Body of pancreas (tissue), 4 donors: ENCODE data around the gene TMEM8B. TPM values are rescaled to one million over a fixed set of nuclear protein-coding genes. Genes with fewer than 3 reads are reported as not detected.
A peak's percentile ranks its signal among the peaks of the same experiment; 100 is the strongest.

ENCODE experiments used
- ATAC-seq: fragments of 150-250 bp; one replicate; pipeline ENCODE4 v1.9.1; 2016
- DNase-seq, 4 donors: peaks; one replicate each; pipeline ENCODE4 v3.0.0-alpha.2; 2019
- H3K27ac ChIP-seq, 4 donors: fragments of 200-600 bp; sonication (generic); 1 replicate in 3 of 4; 2 replicates in 1 of 4; pipeline versions ENCODE4 v1.5.1 to v1.6.1; 2016 to 2019; ENCODE audit warnings: mild to moderate bottlenecking in 1 of 4, mixed read lengths in 1 of 4, moderate library complexity in 1 of 4
- H3K27me3 ChIP-seq, 2 donors: fragments of 200-600 bp; sonication (generic); one replicate each; pipeline ENCODE4 v1.6.0; 2016; ENCODE audit warnings: mild to moderate bottlenecking in 1 of 2
- H3K36me3 ChIP-seq, 2 donors: fragments of 200-600 bp; sonication (generic); replicated peaks in 1 of 2; 2 replicates each; pipeline ENCODE4 v1.5.1; 2016; ENCODE audit warnings: low read depth in 2 of 2; ENCODE audit not compliant: insufficient read depth in 1 of 2
- H3K4me1 ChIP-seq: fragments of 200-600 bp; sonication (generic); one replicate; pipeline ENCODE4 v1.6.0; 2016
- H3K4me3 ChIP-seq, 2 donors: fragments of 200-600 bp; sonication (generic); 1 replicate in 1 of 2; 2 replicates in 1 of 2; pipeline ENCODE4 v1.5.1; 2016 to 2019
- H3K9me3 ChIP-seq, 3 donors: fragments of 200-600 bp; sonication (generic); 1 replicate in 2 of 3; 2 replicates in 1 of 3; pipeline ENCODE4 v1.5.1; 2016
- POLR2A ChIP-seq, 3 donors: fragments of 450-650 bp; IDR thresholded peaks; one replicate each; pipeline ENCODE4 v1.6.1; 2016; ENCODE audit warnings: antibody characterized with exemption in 3 of 3, mild to moderate bottlenecking in 2 of 3
- WGBS, 2 donors: methylation state at CpG; one replicate each; pipeline ENCODE4 v1.1.5; 2017; 5-methylcytosine and 5-hydroxymethylcytosine counted together
- intact Hi-C: fragments of 100-400 bp; cut with DNase I; formaldehyde crosslinking; loops from one replicate; pipeline ENCODE4 v1.15.1; 2023
- total RNA-seq, 2 donors: library from RNA; depleted of rRNA; stranded (reverse); fragments of >200 nt; gene quantifications; one replicate each; pipeline ENCODE4 v1.1.0, GENCODE V29; 2016
- TF ChIP-seq, protein P1 (sequence below), 7 experiments: fragments of 450-650 bp in 4 of 7; fragments of 200-600 bp in 3 of 7; sonication (generic) in 3 of 7; IDR thresholded peaks; one replicate each; pipeline ENCODE4 v1.5.1; 2016 to 2019; ENCODE audit warnings: antibody characterized with exemption in 7 of 7

Gene TMEM8B
- total RNA-seq, 2 donors from 2014 or later, result 7.3 to 7.9 TPM

DNA sequence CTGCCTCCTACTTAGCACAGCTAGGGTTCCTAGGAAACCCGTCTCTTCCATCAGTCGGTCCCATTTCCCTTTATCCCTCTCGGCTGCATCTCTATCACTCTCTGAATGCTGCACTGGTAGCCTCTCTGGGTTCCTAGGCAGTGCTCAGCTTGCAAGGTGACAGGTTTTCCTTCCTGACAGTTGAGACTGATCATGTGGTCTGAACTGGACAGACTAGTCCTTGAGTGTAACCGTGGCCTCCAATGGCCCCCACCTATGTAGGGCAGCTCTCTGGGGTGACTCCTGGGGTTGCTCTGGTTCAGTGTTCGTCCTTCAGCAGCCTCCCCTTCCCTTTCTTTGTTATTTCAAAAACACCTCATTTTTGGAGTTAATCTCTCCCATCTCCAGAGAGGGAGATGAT lies 3.8 kb downstream of the TMEM8B start:
- intact Hi-C loops, result no loop called here
- ATAC-seq (no peak), DNase-seq (peak in 3 of 4 donors; percentile 30 to 56 (median 54))
- TF ChIP-seq, protein P1, sequence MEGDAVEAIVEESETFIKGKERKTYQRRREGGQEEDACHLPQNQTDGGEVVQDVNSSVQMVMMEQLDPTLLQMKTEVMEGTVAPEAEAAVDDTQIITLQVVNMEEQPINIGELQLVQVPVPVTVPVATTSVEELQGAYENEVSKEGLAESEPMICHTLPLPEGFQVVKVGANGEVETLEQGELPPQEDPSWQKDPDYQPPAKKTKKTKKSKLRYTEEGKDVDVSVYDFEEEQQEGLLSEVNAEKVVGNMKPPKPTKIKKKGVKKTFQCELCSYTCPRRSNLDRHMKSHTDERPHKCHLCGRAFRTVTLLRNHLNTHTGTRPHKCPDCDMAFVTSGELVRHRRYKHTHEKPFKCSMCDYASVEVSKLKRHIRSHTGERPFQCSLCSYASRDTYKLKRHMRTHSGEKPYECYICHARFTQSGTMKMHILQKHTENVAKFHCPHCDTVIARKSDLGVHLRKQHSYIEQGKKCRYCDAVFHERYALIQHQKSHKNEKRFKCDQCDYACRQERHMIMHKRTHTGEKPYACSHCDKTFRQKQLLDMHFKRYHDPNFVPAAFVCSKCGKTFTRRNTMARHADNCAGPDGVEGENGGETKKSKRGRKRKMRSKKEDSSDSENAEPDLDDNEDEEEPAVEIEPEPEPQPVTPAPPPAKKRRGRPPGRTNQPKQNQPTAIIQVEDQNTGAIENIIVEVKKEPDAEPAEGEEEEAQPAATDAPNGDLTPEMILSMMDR (IDR thresholded peaks at IDR 0.05), result no peak
- TF ChIP-seq POLR2A (IDR thresholded peaks at IDR 0.05), result no peak
- H3K4me1 ChIP-seq, result peaks cover 57% of the 10 kb centered on the region
- 47 to 49% methylated on average over 5 of the region's 5 CpGs for WGBS, 2 donors
- no peaks in the 10 kb centered on the region for H3K36me3 ChIP-seq
- no peaks in the 10 kb centered on the region for H3K27me3 ChIP-seq
- no peak overlapping the region for H3K4me3 ChIP-seq
- H3K9me3 ChIP-seq, result no peaks in the 10 kb centered on the region
- H3K27ac ChIP-seq, result peak overlapping the region; percentile 84 to 90 (median 85)

DNA sequence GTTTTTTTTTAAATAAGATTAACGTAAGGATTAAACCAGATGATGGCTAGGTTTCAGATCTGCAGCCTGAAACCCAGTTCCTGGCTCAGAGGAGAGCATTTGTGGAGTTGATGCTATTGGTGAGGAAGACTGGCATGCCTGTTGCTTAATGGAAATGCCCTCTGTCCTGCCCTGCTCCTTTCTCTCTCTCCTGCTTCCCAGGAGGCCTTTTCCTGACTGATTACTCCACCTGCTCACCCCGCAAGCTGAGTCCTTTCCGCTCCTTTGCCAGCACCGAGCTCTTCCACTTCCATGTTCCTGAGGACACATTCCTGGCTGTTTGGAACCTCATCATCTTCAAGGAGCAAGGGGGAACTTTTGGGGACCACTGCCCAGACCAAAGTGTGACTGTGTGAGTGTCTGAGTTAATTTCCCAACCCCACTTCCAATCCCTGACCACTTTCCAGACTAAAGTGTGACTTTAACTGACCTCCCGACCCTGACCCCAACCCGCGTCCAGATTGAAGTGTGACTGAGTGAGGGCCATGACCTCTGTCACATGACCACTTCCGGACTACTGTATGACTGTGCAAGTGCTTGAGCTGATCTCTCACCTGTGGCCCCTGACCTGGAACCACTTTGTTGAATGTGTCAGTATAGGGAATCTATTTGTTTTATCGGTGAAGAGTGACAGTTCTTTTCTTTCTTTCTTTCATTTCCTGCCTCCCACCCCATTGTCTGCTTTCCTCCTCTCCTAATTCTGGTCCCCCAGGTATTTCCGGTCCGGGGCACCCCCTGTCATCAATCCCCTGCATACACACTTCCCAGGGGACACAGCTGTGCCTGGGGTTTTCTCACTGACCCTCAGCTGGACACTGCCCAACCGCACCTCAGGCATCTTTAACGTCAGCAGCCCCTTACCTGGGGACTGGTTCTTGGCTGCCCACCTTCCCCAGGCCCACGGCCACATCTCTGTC lies 5.5 kb downstream of the TMEM8B start:
- TF ChIP-seq, protein P1 (IDR thresholded peaks at IDR 0.05), result no peak
- TF ChIP-seq POLR2A (IDR thresholded peaks at IDR 0.05), result no peak
- peak overlapping the region; percentile 84 to 90 (median 85) for H3K27ac ChIP-seq
- intact Hi-C loops, result no loop called here

DNA sequence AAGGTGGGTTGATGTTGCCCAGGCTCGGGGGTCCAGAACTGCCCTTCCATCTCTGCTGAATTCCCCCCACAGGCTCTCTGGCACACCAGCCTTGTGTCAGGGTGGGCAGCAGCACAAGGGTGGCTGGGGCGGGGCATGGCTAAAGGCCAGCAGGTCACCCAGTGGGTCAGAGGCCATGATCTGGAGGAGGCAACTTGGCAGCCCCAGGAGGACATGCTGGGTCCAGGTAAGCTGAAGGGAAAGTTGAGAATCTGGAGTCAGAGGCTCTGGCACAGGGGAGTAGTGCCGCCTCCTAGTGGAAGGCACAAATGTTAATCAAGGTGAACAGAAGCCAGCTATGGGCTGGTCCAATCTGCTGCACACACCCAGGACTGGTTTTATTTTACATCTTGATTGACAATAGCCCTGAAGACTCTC lies 6.2 kb downstream of the TMEM8B start:
- intact Hi-C loops, result no loop called here
- DNase-seq, result peak in 3 of 4 donors; percentile 25 to 51 (median 49)
- Histone ChIP-seq H3K4me1 (peaks cover 45% of the 10 kb centered on the region), H3K4me3 (no peak overlapping the region), H3K36me3 (no peaks in the 10 kb centered on the region), H3K27me3 (no peaks in the 10 kb centered on the region), H3K9me3 (no peaks in the 10 kb centered on the region), H3K27ac (peak overlapping the region in 3 of 4 donors; percentile 84 to 85 (median 85))
- TF ChIP-seq POLR2A (IDR thresholded peaks at IDR 0.05), result no peak
- TF ChIP-seq, protein P1 (IDR thresholded peaks at IDR 0.05), result peak in 4 of 7 experiments; percentile 23 to 39 (median 34)
- no peak for ATAC-seq
- 67 to 85% methylated on average over 1 to 3 of the region's 3 CpGs for WGBS, 2 donors

More for the DNA sequence above, 5.5 kb downstream of the TMEM8B start:
- DNase-seq (no peak), ATAC-seq (no peak)
- Histone ChIP-seq H3K4me1 (peaks cover 52% of the 10 kb centered on the region), H3K36me3 (no peaks in the 10 kb centered on the region), H3K9me3 (no peaks in the 10 kb centered on the region), H3K27me3 (no peaks in the 10 kb centered on the region), H3K4me3 (no peak overlapping the region)
- WGBS, 2 donors, result 72 to 76% methylated on average over 13 to 14 of the region's 14 CpGs

DNA sequence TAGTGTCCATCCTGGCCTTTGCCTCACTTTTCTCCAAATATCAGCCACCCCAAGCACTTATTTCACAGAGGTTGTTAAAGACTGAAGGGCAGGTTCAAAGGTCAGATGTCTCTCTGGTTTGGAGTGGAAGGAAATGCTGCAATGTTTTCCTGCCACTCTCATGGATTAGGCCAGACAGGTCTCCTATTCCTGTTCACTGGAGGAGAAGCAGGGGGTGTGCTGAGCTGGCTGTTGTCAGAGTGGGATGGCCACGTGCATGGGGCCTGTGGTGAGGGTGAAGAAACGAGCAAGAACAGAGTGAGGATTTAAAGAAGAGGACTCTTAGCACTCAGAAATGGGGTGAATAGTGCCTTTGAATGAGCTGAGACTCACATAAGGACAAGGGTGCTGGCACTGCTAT lies 6.7 kb downstream of the TMEM8B start:
- TF ChIP-seq POLR2A (IDR thresholded peaks at IDR 0.05), result no peak
- TF ChIP-seq, protein P1 (IDR thresholded peaks at IDR 0.05), result no peak
- H3K4me1 ChIP-seq, result peaks cover 41% of the 10 kb centered on the region
- ATAC-seq (no peak), DNase-seq (no peak)
- intact Hi-C loops, result no loop called here
- no peak overlapping the region for H3K4me3 ChIP-seq
- no peaks in the 10 kb centered on the region for H3K27me3 ChIP-seq
- peak overlapping the region in 1 of 4 donors; percentile 84 for H3K27ac ChIP-seq
- no peaks in the 10 kb centered on the region for H3K9me3 ChIP-seq
- 57 to 71% methylated on average over 2 of the region's 2 CpGs for WGBS, 2 donors
- no peaks in the 10 kb centered on the region for H3K36me3 ChIP-seq
